ENCODE measurements around the gene HAND2.

- TF ChIP-seq, protein P1, sequence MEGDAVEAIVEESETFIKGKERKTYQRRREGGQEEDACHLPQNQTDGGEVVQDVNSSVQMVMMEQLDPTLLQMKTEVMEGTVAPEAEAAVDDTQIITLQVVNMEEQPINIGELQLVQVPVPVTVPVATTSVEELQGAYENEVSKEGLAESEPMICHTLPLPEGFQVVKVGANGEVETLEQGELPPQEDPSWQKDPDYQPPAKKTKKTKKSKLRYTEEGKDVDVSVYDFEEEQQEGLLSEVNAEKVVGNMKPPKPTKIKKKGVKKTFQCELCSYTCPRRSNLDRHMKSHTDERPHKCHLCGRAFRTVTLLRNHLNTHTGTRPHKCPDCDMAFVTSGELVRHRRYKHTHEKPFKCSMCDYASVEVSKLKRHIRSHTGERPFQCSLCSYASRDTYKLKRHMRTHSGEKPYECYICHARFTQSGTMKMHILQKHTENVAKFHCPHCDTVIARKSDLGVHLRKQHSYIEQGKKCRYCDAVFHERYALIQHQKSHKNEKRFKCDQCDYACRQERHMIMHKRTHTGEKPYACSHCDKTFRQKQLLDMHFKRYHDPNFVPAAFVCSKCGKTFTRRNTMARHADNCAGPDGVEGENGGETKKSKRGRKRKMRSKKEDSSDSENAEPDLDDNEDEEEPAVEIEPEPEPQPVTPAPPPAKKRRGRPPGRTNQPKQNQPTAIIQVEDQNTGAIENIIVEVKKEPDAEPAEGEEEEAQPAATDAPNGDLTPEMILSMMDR (IDR thresholded peaks at IDR 0.05), result no peak
- TF ChIP-seq POLR2A (IDR thresholded peaks at IDR 0.05), result peak in 2 of 3 donors; percentile 67 to 70
These were observed at the start of gene HAND2 for GRCh38 chr4:173529477-173530325.

Measured in body of pancreas (tissue), 4 donors.